ENCODE measurements around the gene PPM1D.

GRCh38 chr17:60646701-60647100, 46.7 kb downstream of the PPM1D start:
- TF ChIP-seq CTCF (IDR thresholded peaks at IDR 0.05) (no peak), EZH2 (IDR thresholded peaks at IDR 0.05; ENCODE audit: borderline replicate concordance, insufficient read depth, low read depth, low read length, poor library complexity, severe bottlenecking) (no peak)
